Caco-2 (cell line): ENCODE data around the gene GRM3. TPM values are rescaled to one million over a fixed set of nuclear protein-coding genes. Genes with fewer than 3 reads are reported as not detected.

Source experiments
- BruUV-seq: library from RNA; stranded (reverse); fragments of 400-500 nt; replicated peaks from 2 replicates; lab custom pipeline; 2021; lab: Mats Ljungman, UMichigan
- CTCF ChIA-PET: fragments of 300-600 bp; sonication (Branson Sonifier 250); formaldehyde crosslinking; loops from one replicate; lab custom pipeline; 2022; ENCODE audit warnings: antibody characterized with exemption; lab: Charles Lee
- POLR2A ChIA-PET: fragments of 300-600 bp; sonication (Branson Sonifier 250); formaldehyde crosslinking; loops from one replicate; lab custom pipeline; 2022; ENCODE audit warnings: antibody characterized with exemption; lab: Charles Lee
- DNase-seq, 2 experiments: peaks; one replicate each; pipeline versions ENCODE4 v3.0.0 to v3.0.0-alpha.2; 2020 to 2022
- H3K27me3 ChIP-seq: replicated peaks from 2 replicates; pipeline ENCODE4 v1.6.0; 2011; ENCODE audit warnings: low read length; ENCODE audit not compliant: control insufficient read depth, insufficient read depth
- H3K36me3 ChIP-seq: 2 replicates; pipeline ENCODE4 v1.5.1; 2011; ENCODE audit warnings: low read length; ENCODE audit not compliant: control insufficient read depth, insufficient read depth
- H3K4me1 ChIP-seq: fragments of 250-450 bp; sonication (Bioruptor Pico); 2 replicates; pipeline ENCODE4 v1.5.1; 2020; ENCODE audit warnings: mild to moderate bottlenecking
- H3K4me3 ChIP-seq: 2 replicates; pipeline ENCODE4 v1.5.1; 2011; ENCODE audit warnings: low read depth, mild to moderate bottlenecking, control low read depth, low read length
- H3K9me3 ChIP-seq: fragments of 250-450 bp; sonication (Bioruptor Pico); 2 replicates; pipeline ENCODE4 v1.5.1; 2020; ENCODE audit warnings: mild to moderate bottlenecking, moderate library complexity
- H3K27ac Mint-ChIP-seq: one replicate; pipeline ENCODE4 v1.8.0; 2022; ENCODE audit warnings: mixed read lengths; ENCODE audit not compliant: unreplicated experiment
- H3K27me3 Mint-ChIP-seq: one replicate; pipeline ENCODE4 v1.8.0; 2022; ENCODE audit warnings: mixed read lengths; ENCODE audit not compliant: insufficient read depth, unreplicated experiment
- H3K36me3 Mint-ChIP-seq: one replicate; pipeline ENCODE4 v1.8.0; 2022; ENCODE audit warnings: mild to moderate bottlenecking, mixed read lengths; ENCODE audit not compliant: insufficient read depth, unreplicated experiment
- H3K4me1 Mint-ChIP-seq: one replicate; pipeline ENCODE4 v1.8.0; 2022; ENCODE audit warnings: low read depth, mixed read lengths; ENCODE audit not compliant: unreplicated experiment
- H3K4me3 Mint-ChIP-seq: one replicate; pipeline ENCODE4 v1.8.0; 2022; ENCODE audit warnings: mild to moderate bottlenecking, moderate library complexity, mixed read lengths; ENCODE audit not compliant: unreplicated experiment
- H3K9me3 Mint-ChIP-seq: one replicate; pipeline ENCODE4 v1.8.0; 2022; ENCODE audit warnings: mixed read lengths; ENCODE audit not compliant: unreplicated experiment
- CTCF ChIP-seq, 2 experiments: fragments of 200-600 bp in 1 of 2; IDR thresholded peaks; 1 replicate in 1 of 2; 2 replicates in 1 of 2; pipeline versions ENCODE4 v1.5.1 to v1.8.0; 2011 to 2022; ENCODE audit warnings: antibody characterized with exemption in 1 of 2, control low read depth in 1 of 2, inconsistent platforms in 1 of 2, low read depth in 1 of 2, low read length in 1 of 2, mild to moderate bottlenecking in 1 of 2, moderate library complexity in 1 of 2; ENCODE audit not compliant: insufficient read depth in 1 of 2, severe bottlenecking in 1 of 2, unreplicated experiment in 1 of 2
- intact Hi-C: fragments of 100-400 bp; cut with micrococcal nuclease; formaldehyde crosslinking; loops from one replicate; pipeline ENCODE4 v1.10.0; 2022; ENCODE audit not compliant: unreplicated experiment
- total RNA-seq: library from RNA; stranded (reverse); gene quantifications from 2 replicates; pipeline ENCODE4 v1.2.3, GENCODE V29; 2022

GRM3 gene
- total RNA-seq, 1 experiment from 2014 or later, result not detected

GRCh38 chr7:86733783-86734182 lies 90.1 kb downstream of the GRM3 start:
- no peak for DNase-seq
- H3K27ac Mint-ChIP-seq, result no peak overlapping the region
- Histone ChIP-seq H3K9me3 (no peaks in the 10 kb centered on the region), H3K4me1 (no peaks in the 10 kb centered on the region), H3K36me3 (no peaks in the 10 kb centered on the region), H3K27me3 (no peaks in the 10 kb centered on the region), H3K4me3 (no peak overlapping the region)
- CTCF ChIA-PET, result no interaction called here
- intact Hi-C loops, result no loop called here
- BruUV-seq, result no TSS peak
- POLR2A ChIA-PET, result no interaction called here
- H3K4me1 Mint-ChIP-seq, result no peaks in the 10 kb centered on the region
- H3K36me3 Mint-ChIP-seq, result no peaks in the 10 kb centered on the region
- no peaks in the 10 kb centered on the region for H3K27me3 Mint-ChIP-seq
- no peak overlapping the region for H3K4me3 Mint-ChIP-seq
- H3K9me3 Mint-ChIP-seq, result peaks cover 17% of the 10 kb centered on the region
- no peak for TF ChIP-seq CTCF (IDR thresholded peaks at IDR 0.05; ENCODE audit: insufficient read depth in 1 of 2, low read depth in 1 of 2, low read length in 1 of 2, severe bottlenecking in 1 of 2, unreplicated experiment in 1 of 2)

- BruUV-seq, result no TSS peak
- H3K4me1 Mint-ChIP-seq, result no peaks in the 10 kb centered on the region
- H3K9me3 ChIP-seq, result no peaks in the 10 kb centered on the region
- no peak overlapping the region for H3K4me3 Mint-ChIP-seq
- H3K36me3 ChIP-seq, result no peaks in the 10 kb centered on the region
- peaks cover 6% of the 10 kb centered on the region for H3K27me3 Mint-ChIP-seq
- intact Hi-C loops, result no loop called here
- H3K4me3 ChIP-seq, result no peak overlapping the region
- ChIA-PET CTCF (no interaction called here), POLR2A (no interaction called here)
- no peaks in the 10 kb centered on the region for H3K9me3 Mint-ChIP-seq
- no peaks in the 10 kb centered on the region for H3K36me3 Mint-ChIP-seq
- H3K27me3 ChIP-seq, result no peaks in the 10 kb centered on the region
- no peak overlapping the region for H3K27ac Mint-ChIP-seq
- TF ChIP-seq CTCF (IDR thresholded peaks at IDR 0.05; ENCODE audit: insufficient read depth in 1 of 2, low read depth in 1 of 2, low read length in 1 of 2, severe bottlenecking in 1 of 2, unreplicated experiment in 1 of 2), result no peak
- DNase-seq, result no peak
- no peaks in the 10 kb centered on the region for H3K4me1 ChIP-seq
Observed at GRCh38 chr7:86745013-86745745, 101.5 kb downstream of the GRM3 start.

- no peak overlapping the region for H3K27ac Mint-ChIP-seq
- Histone ChIP-seq H3K9me3 (no peaks in the 10 kb centered on the region), H3K27me3 (no peaks in the 10 kb centered on the region), H3K4me1 (no peaks in the 10 kb centered on the region), H3K36me3 (no peaks in the 10 kb centered on the region), H3K4me3 (no peak overlapping the region)
- no peak for TF ChIP-seq CTCF (IDR thresholded peaks at IDR 0.05; ENCODE audit: insufficient read depth in 1 of 2, low read depth in 1 of 2, low read length in 1 of 2, severe bottlenecking in 1 of 2, unreplicated experiment in 1 of 2)
- no peak overlapping the region for H3K4me3 Mint-ChIP-seq
- intact Hi-C loops, result no loop called here
- H3K9me3 Mint-ChIP-seq, result no peaks in the 10 kb centered on the region
- ChIA-PET POLR2A (no interaction called here), CTCF (no interaction called here)
- no peak for DNase-seq
- BruUV-seq, result no TSS peak
- H3K4me1 Mint-ChIP-seq, result no peaks in the 10 kb centered on the region
- no peaks in the 10 kb centered on the region for H3K36me3 Mint-ChIP-seq
- peaks cover 4% of the 10 kb centered on the region for H3K27me3 Mint-ChIP-seq
Observed at GRCh38 chr7:86747698-86748097, 104.0 kb downstream of the GRM3 start.
